Stomach (tissue), 9 donors: ENCODE data around the gene RNFT2. TPM values are rescaled to one million over a fixed set of nuclear protein-coding genes. Genes with fewer than 3 reads are reported as not detected.

Source experiments
- DNase-seq, 2 donors: peaks; one replicate each; pipeline versions ENCODE4 v3.0.0 to v3.0.0-alpha.2; 2013 to 2019
- H3K27ac ChIP-seq, 5 donors: fragments of 200-600 bp in 4 of 5; sonication (generic) in 4 of 5; one replicate each; pipeline ENCODE4 v1.5.1; 2013 to 2019; ENCODE audit warnings: mild to moderate bottlenecking in 1 of 5, moderate library complexity in 1 of 5
- H3K27me3 ChIP-seq, 3 donors: fragments of 200-600 bp; sonication (generic); one replicate each; pipeline ENCODE4 v1.5.1; 2017 to 2019; ENCODE audit warnings: mixed run types in 1 of 3
- H3K36me3 ChIP-seq, 4 donors: fragments of 200-600 bp; sonication (generic); 1 replicate in 3 of 4; 2 replicates in 1 of 4; pipeline ENCODE4 v1.5.1; 2016 to 2019
- H3K4me1 ChIP-seq, 4 donors: fragments of 200-600 bp; sonication (generic); one replicate each; pipeline ENCODE4 v1.5.1; 2016 to 2019
- H3K4me3 ChIP-seq, 4 donors: fragments of 200-600 bp; sonication (generic) in 3 of 4; one replicate each; pipeline ENCODE4 v1.5.1; 2016 to 2019; ENCODE audit warnings: mild to moderate bottlenecking in 1 of 4
- H3K9me3 ChIP-seq, 4 donors: fragments of 200-600 bp; sonication (generic); one replicate each; pipeline ENCODE4 v1.5.1; 2016 to 2019
- EP300 ChIP-seq: sonication (generic); formaldehyde crosslinking; IDR thresholded peaks from one replicate; pipeline ENCODE4 v1.6.1; 2017; ENCODE audit warnings: antibody characterized with exemption
- POLR2A ChIP-seq, 4 donors: fragments of 450-650 bp; IDR thresholded peaks; one replicate each; pipeline ENCODE4 v1.6.1; 2016; ENCODE audit warnings: antibody characterized with exemption in 4 of 4, control low read depth in 2 of 4, mild to moderate bottlenecking in 1 of 4, moderate library complexity in 1 of 4
- POLR2AphosphoS5 ChIP-seq, 3 donors: sonication (generic); formaldehyde crosslinking; IDR thresholded peaks; one replicate each; pipeline ENCODE4 v1.6.1; 2016; ENCODE audit warnings: antibody characterized with exemption in 3 of 3
- WGBS, 5 donors: extraction: QIAGEN DNeasy Blood & Tissue Kit in 3 of 5; methylation state at CpG; one replicate each; pipeline versions ENCODE4 v1.1.5 to v1.1.7; 2013 to 2018; 5-methylcytosine and 5-hydroxymethylcytosine counted together
- intact Hi-C: fragments of 100-400 bp; cut with DNase I; formaldehyde crosslinking; loops from one replicate; pipeline ENCODE4 v1.15.1; 2023; ENCODE audit warnings: low total_unique reads
- polyA plus RNA-seq, 3 donors: library from polyadenylated mRNA; stranded (reverse); fragments of 200-250 nt; gene quantifications; one replicate each; pipeline ENCODE4 v1.2.3, GENCODE V29; 2013
- total RNA-seq, 5 donors: library from RNA; depleted of rRNA; stranded (reverse); fragments of >200 nt; gene quantifications; one replicate each; pipeline versions ENCODE4 v1.1.0 to v1.2.3, GENCODE V29; 2014 to 2016
- TF ChIP-seq, protein P1 (sequence below), 7 experiments: fragments of 450-650 bp in 4 of 7; fragments of 200-600 bp in 3 of 7; sonication (generic) in 3 of 7; IDR thresholded peaks; one replicate each; pipeline ENCODE4 v1.5.1; 2016 to 2019; ENCODE audit warnings: antibody characterized with exemption in 7 of 7, control low read depth in 2 of 7, mild to moderate bottlenecking in 1 of 7
- donor health status: healthy with polysubstance abuse.
- donor health status: Bipolar disorder and iron deficiency.
- donor health status: healthy.

RNFT2 gene
- total and polyA plus RNA-seq, 8 donors, result 0.43 to 12.7 (median 1.6) TPM; not detected in 2

DNA sequence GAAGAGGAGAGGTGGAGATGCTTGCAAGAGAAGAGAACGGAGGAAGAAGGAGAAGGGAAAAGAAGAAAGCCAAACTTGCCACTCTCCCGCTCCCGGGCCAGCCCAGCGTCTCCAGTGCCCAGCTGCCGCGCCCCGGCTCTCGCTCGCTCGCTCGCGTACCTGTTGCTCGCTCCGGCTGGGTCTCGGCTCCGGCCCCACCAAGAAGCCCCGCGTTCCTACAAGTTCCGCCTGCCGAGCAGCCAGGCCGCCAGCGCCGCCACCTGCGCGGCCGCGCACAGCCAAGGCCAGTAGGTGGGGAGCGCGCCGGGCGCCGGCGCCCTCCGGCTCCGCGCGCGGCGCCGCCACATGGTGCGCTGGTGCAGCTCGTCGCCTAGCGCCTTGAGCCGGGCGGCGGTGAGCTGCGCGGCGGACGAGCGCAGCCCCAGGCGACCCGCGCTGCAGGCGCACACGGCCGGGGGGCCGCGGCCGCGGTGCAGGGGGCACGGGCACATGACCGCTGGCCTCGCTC lies 142.8 kb downstream of the RNFT2 start:
- Histone ChIP-seq H3K9me3 (no peaks in the 10 kb centered on the region), H3K36me3 (no peaks in the 10 kb centered on the region), H3K27ac (no peak overlapping the region), H3K27me3 (peaks cover 33 to 89% (median 79%) of the 10 kb centered on the region in 3 donors), H3K4me1 (peaks cover 39 to 46% (median 43%) of the 10 kb centered on the region in 4 donors), H3K4me3 (peak overlapping the region; percentile 36 to 57 (median 44))
- no peak for TF ChIP-seq POLR2A (IDR thresholded peaks at IDR 0.05)
- no peak for TF ChIP-seq POLR2AphosphoS5 (IDR thresholded peaks at IDR 0.05)
- TF ChIP-seq EP300, result no peak
- TF ChIP-seq, protein P1, sequence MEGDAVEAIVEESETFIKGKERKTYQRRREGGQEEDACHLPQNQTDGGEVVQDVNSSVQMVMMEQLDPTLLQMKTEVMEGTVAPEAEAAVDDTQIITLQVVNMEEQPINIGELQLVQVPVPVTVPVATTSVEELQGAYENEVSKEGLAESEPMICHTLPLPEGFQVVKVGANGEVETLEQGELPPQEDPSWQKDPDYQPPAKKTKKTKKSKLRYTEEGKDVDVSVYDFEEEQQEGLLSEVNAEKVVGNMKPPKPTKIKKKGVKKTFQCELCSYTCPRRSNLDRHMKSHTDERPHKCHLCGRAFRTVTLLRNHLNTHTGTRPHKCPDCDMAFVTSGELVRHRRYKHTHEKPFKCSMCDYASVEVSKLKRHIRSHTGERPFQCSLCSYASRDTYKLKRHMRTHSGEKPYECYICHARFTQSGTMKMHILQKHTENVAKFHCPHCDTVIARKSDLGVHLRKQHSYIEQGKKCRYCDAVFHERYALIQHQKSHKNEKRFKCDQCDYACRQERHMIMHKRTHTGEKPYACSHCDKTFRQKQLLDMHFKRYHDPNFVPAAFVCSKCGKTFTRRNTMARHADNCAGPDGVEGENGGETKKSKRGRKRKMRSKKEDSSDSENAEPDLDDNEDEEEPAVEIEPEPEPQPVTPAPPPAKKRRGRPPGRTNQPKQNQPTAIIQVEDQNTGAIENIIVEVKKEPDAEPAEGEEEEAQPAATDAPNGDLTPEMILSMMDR (IDR thresholded peaks at IDR 0.05), result no peak
- peak; percentile 49 to 83 for DNase-seq
- 0 to 3% (median 0%) methylated on average over 5 to 64 of the region's 65 CpGs for WGBS, 5 donors
- intact Hi-C loops, result no loop called here

DNA sequence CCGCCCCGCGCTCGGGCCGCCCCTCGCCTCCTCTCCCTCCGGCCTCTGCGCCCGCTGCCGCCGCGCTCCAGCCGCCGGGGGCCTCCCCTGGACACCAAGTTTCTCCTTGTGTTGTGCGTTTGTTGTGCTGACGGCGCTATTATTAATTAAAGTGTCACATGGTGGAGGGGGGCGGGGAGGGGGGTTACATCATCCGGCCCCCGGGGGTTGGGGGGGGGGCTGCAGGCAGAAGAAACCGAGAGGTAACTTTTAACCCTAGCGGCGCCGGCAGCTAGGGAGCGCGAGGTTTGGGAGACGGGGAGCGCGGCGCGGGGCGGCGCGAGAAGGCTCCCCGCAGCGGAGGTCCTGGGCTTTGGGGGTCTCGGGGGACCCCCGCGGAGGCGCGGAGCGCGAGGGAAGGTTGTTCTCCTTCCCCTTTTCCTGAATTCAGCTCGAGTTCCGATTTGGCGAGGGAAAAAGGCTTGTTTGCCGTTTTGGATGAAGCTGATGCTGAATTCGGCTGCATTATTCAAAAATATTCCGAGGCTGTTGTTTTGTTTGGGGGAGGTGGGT lies 143.3 kb downstream of the RNFT2 start, which contains the start of gene HRK:
Gene HRK, minus strand, starts transcription at position 117 of the 552 bp plus-strand sequence. CDS start 134 bp downstream, outside the sequence.
- Histone ChIP-seq H3K27me3 (peaks cover 33 to 89% (median 73%) of the 10 kb centered on the region in 3 donors), H3K4me1 (peaks cover 39 to 46% (median 43%) of the 10 kb centered on the region in 4 donors), H3K36me3 (no peaks in the 10 kb centered on the region), H3K4me3 (peak within 1 kb of the TSS; percentile 36 to 57 (median 44)), H3K27ac (no peak within 1 kb of the TSS), H3K9me3 (no peaks in the 10 kb centered on the region)
- TF ChIP-seq EP300, result no peak
- TF ChIP-seq POLR2AphosphoS5 (IDR thresholded peaks at IDR 0.05), result no peak
- intact Hi-C loops, result no loop called here
- no peak for DNase-seq
- WGBS, 5 donors, result 0 to 1% (median 1%) methylated on average over 21 to 49 of the region's 49 CpGs

DNA sequence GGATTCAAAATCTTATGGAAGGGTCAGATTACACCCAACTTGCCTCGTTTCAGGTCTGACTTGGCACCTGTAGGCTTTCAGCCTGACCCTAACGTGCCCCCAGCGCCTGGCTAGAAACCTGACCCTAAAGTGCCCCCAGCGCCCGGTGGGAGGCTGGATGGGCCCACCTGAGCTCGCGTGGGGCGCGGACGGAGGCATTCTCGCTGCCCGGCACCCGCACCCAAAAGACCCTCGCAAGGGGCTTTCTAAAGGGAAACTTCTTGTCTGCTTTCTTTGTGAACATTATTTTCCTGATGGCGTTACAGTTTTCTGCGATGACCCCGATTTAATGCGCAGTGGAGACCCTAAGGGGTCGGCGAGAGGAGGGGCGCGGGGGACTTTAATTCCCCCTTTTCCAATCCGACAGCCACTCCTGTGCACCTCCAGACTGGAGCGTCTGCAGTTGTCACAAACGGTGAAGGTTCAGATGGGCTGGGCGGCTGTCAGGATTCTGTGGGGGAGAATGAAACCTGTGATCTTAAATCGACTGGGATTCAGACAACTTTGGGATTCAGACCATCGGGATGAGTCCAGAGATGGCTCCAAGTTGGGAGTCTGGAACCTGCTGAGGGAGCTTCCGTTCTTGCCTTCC lies 143.9 kb downstream of the RNFT2 start:
- peaks cover 39 to 46% (median 43%) of the 10 kb centered on the region in 4 donors for H3K4me1 ChIP-seq
- H3K27ac ChIP-seq, result no peak overlapping the region
- DNase-seq, result no peak
- no peaks in the 10 kb centered on the region for H3K36me3 ChIP-seq
- intact Hi-C loops, result no loop called here
- WGBS, 5 donors, result 4 to 8% (median 5%) methylated on average over 25 to 29 of the region's 29 CpGs
- peaks cover 33 to 84% (median 67%) of the 10 kb centered on the region in 3 donors for H3K27me3 ChIP-seq
- TF ChIP-seq EP300 (no peak), POLR2AphosphoS5 (IDR thresholded peaks at IDR 0.05) (no peak), POLR2A (IDR thresholded peaks at IDR 0.05) (no peak)
- TF ChIP-seq, protein P1 (IDR thresholded peaks at IDR 0.05), result no peak
- peak overlapping the region; percentile 36 to 57 (median 44) for H3K4me3 ChIP-seq
- no peaks in the 10 kb centered on the region for H3K9me3 ChIP-seq

DNA sequence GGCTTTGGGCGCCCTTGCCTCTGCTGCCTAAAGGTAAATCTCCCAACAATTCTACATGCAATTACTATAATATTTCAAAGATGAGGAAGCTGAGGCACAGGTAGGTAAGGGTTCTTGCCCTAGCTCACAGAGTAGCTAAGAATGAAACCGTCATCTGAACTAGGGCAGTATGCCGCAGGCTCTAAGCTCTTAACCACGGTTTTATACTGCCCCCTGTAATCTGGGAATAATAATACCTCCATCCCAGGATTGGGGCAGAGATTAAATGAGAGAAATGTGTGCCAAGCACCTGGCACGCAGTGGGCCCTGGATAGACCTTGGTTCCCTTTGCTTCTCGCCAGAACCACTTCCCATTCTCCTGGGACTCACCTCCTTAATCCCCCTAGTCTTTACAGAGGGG lies 144.6 kb downstream of the RNFT2 start:
- TF ChIP-seq POLR2AphosphoS5 (IDR thresholded peaks at IDR 0.05) (no peak), POLR2A (IDR thresholded peaks at IDR 0.05) (no peak), EP300 (no peak)
- TF ChIP-seq, protein P1 (IDR thresholded peaks at IDR 0.05), result no peak
- no peak overlapping the region for H3K4me3 ChIP-seq
- no peaks in the 10 kb centered on the region for H3K9me3 ChIP-seq
- peaks cover 33 to 76% (median 60%) of the 10 kb centered on the region in 3 donors for H3K27me3 ChIP-seq
- peaks cover 39 to 46% (median 43%) of the 10 kb centered on the region in 4 donors for H3K4me1 ChIP-seq
- H3K36me3 ChIP-seq, result no peaks in the 10 kb centered on the region
- no peak overlapping the region for H3K27ac ChIP-seq
- peak in 1 of 2 donors; percentile 56 for DNase-seq
- 26 to 41% (median 29%) methylated on average over 6 of the region's 6 CpGs for WGBS, 5 donors
- intact Hi-C loops, result no loop called here
